HG03135 (cell line): ENCODE data around the gene CAMTA1.

Experiments
- ATAC-seq: cut with Tn5 transposase; IDR thresholded peaks from one replicate; pipeline ENCODE4 v1.9.1; 2021; ENCODE audit warnings: mild to moderate bottlenecking, moderate library complexity; ENCODE audit not compliant: unreplicated experiment

The CAMTA1 gene

DNA sequence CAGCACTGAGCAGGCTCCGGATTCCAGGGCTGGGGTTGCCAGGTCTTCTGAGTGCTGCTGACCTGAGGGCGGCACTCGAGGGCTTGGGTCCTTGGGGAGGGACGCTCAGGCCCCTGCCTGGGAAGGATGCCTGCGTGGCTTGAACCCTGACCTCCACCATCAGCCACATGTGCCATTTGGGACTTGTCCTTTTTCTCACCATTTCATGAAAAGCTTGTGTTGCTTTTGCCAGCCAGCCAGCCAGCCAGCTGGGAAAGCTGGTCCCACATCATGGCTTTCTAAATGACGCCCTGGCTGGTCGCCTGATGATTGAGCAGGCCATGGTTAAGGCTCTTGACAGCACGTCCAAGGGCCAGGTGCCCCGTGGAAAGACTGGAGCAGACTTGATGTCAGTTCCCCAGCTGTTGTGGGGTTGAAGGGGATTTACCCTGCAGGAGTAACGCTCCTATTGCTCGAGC lies 168.7 kb downstream of the CAMTA1 start:
- no peak for ATAC-seq

DNA sequence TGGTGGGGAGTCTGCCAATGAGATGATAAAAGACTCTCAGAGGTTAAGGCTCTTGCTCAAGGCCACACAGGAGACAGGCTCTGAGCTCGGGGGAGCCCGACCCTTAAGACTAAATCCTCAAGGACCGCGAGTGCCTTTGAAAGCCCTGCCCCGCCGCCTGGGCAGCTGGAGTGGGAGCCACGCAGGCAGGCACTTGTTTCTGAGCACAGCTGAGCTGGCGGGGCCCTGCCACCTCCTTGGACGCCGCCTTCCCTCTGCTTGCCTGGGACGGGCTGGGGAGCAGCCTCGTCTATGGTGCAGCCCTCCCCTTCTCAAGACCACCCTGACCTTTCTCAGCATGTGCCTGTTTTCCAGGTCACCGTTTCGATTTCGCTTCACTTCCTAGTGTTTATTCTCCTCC lies 169.3 kb downstream of the CAMTA1 start:
- no peak for ATAC-seq

DNA sequence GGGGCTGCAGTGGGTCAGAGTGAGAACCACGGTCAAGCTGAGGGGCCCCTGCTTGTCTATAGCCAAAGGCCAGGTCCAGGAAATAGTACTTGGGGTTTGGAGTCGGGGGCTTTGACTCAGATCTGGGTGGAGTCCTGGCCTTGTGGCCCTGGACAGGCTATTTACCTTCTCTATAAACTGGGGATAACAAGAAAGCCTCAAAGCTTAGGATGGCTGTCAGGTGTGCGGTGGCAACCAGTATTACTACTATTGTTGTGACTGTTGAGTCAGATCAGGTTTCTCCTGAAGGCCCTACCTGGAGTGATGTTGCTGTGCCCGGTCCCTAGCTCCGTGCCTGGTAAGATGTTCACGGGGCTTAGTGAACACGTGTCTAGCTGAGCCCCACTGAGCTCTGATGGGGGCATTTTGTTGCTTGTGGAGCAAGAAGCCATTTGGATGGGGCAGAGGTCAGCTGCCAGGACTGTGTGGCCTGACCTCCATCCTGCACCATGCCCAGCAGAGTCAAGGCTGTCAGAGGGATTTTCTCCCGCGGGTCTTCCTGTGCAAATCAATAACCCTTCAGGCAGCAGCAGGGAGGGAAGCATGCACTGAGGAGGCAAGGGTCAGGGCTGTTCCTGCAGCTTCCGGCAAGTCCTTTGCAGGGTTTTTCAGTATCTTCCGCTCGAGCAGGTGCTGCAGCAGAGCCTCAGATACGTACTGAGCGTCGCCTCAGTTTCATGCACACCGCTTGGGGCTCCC lies 170.3 kb downstream of the CAMTA1 start:
- no peak for ATAC-seq

DNA sequence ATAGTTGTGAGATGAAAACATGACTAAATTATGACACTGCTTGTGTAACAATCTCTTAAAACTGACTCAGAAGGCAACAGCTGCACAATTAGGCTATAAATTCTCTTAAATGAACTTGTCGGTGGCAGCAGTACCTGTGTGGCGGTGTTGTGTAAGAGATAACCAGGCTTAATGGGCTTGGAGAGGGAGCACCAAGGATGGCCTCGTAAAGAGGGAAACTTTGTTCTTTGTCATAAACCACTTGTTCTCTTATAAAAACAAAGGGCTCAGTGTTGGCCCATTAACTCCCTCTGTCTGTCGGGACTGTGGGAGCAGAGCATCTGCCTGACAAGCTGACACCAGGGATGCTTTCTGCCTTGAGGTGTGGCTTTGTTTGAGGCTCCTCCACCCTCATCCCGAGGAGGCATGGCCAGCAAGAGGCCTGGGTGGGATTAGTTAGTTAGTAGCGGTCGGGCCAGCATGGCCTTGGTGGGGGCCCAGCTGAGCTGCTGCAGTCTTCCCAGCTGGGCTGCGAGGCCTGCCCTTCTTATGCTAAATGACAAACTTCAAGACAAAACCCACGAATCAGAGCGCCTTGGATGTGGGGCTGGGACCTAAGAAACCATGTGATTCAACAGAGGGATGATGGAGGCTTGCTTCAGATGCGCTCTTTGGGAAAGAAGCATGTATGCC lies 171.4 kb downstream of the CAMTA1 start:
- ATAC-seq = no peak

DNA sequence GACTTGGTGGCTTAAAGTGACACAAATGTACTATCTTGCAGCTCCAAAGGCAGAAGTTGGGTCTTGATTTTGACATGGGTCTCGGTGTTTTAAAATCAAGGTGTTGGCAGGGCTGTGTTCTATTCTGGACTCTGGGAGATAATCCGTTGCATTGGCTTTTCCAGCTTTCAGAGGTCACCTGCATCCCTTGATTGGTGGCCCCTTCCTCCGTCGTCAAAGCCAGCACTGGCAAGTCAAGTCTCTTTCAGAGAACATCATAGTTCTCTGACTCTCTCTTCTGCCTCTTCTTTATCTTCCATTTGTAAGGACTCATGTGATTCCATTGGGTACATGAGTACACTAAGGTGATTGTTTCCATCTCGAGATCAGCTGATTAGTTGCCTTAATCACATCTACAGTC lies 172.1 kb downstream of the CAMTA1 start:
- ATAC-seq = no peak

DNA sequence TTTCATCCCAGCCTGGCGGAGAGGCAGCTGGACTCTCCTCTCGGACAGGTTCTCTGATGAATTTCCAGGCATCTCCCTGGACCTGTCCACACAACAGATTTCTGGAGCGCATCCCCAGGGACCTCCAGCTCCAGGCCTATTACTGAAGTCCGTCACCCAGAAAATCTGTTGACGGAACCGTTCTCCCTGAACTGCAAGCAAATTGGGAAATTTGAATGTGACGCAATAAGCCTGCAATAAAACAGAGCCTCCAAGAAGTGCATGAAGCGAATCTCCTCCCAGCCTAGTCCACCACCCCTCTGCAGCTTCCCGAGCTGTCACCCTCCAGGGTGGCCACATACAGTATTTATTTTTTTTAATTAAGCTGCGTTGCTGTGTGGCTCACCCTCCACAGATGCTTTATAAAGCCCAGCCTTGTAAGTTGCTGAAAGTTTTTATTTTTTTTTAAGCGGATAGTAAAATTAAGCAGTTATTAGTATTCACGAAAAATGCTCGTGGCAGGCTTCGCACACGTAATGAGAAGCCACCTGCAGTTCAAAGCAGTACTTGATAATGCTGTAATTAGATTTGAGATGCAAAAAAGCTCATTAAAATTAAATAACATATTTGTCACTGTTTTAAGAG lies 173.3 kb downstream of the CAMTA1 start:
- ATAC-seq = no peak

DNA sequence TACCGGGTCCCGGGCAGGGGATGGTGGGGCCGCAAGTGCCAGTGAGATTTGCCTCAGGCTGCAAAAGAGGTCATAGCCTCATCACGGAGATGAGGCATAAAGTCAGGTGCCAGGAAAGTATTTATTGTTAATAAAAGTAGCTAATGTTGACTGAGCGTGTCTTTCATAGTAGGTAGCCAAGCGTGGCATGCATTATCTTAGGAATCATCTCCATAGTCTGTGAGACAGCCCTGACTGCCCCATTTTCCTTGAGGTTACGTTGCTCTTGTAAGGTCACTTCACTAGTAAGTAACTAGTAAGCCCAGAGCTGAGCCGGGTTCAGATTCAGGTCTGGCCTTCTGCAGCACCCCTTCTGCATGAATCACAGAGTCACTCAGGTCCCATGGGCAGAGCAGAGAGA lies 174.2 kb downstream of the CAMTA1 start:
- no peak for ATAC-seq

DNA sequence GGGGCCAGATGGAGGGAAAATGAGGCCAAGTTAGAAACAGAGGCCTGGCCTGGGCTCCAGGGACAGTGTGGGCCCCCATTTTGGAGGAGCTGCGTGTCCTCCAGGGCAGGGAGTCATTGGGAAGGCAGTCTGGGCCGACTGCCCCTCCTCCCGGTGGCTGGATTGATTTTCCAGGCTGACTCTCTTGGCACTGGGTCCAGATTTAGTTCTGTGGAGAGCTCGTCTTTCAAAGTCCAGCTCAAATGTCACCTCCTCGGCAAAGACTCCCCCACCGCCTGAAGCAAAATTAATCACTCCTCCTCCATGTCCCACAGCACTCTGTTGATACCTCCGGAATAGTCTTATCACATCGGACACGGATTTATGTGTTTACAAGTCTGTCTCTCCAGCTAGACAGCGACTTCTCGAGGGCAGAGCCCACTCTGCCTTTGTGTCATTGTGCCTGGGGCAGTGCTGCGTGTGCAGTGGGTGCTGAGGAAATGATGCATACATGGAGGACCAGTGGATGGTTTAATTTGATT lies 175.1 kb downstream of the CAMTA1 start:
- ATAC-seq = no peak

DNA sequence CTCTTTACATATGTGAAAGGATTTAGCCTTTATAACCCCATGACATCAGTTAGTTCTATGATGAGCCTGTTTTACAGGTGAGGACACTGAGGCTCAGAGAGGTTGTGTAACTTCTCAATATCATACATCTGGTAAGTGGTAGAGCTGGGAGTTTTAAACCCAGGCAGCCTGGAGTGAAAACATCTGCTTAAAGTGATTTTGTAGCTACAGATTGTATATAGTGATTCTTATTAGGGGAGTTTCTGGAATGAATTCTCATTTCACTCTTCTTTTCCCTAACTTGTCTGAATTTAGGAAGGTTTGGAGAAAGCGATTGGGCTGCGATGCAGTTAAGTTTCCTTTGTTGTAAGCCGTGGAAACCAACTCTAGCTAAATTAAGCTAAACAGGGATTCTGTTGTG lies 175.6 kb downstream of the CAMTA1 start:
- ATAC-seq = no peak

DNA sequence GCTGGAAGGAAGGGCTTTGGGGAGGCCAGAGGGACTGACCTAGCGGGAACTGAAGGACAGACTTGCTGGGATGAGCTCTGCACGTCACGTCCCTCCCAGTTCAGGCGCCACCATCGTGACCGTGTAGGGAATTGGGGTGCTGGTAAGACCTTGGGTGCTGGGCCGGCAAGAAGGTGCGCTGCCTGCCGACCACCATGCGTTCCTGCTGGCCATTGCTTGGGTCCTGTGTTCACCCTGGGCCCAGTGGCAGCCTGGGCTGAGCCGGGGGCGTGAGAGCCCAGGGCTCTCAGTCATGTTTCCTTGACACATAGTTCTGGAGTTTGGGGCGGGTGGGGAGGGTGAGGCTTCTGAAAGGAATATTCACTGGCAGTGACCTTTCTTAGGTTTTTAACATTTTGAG lies 176.0 kb downstream of the CAMTA1 start:
- ATAC-seq = no peak

DNA sequence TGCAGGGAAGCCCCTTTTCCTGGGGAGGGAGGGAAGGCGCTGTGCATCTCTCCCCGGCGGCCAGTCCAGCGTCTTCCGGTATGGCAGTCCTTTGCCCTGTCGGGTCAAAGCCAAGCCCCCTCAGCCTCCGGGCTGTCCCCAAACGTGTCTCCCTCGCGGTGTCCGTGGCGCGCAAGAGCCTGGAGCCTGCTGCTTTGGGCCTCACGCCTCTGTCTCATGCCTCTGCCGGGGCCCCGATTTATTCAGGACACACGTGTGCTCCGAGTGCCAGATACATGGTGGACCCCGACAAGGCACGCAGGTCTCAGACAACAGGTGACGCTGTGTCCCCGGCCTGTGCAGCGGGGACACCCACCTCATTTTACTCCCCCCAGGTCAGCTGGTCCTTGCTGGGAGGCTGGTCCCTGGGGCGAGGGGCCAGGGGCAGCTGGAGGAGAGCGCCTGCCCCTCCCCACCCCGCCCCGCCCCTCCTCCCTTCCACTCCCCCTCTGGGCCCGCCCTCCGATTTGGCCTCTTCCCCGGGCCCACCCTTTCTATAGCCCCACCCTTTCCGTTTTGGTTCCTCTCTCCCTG lies 176.7 kb downstream of the CAMTA1 start:
- no peak for ATAC-seq

DNA sequence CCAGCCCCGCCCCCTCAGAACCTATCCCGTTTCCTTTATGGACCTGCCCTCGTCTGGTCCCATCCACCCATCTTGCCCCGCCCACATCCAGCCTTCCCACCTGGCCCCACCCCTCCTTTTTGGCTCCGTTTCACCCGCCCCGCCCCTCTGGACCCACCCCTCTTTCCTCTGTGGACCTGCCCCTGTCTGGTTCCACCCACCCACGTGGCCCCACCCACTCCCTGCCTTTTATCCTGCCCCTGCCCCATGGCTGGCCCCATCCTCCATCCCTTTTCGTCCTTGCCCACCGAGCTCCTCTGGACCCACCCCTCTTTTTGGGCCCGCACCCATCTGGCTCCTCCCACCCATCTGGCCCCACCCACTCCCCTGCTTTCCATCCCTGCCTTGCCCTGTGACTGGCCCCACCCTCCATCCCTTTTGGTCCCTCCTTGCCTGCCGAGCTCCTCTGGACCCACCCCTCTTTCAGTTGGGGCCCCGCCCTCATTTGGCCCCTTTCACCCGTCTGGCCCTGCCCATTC lies 177.3 kb downstream of the CAMTA1 start:
- ATAC-seq = no peak

DNA sequence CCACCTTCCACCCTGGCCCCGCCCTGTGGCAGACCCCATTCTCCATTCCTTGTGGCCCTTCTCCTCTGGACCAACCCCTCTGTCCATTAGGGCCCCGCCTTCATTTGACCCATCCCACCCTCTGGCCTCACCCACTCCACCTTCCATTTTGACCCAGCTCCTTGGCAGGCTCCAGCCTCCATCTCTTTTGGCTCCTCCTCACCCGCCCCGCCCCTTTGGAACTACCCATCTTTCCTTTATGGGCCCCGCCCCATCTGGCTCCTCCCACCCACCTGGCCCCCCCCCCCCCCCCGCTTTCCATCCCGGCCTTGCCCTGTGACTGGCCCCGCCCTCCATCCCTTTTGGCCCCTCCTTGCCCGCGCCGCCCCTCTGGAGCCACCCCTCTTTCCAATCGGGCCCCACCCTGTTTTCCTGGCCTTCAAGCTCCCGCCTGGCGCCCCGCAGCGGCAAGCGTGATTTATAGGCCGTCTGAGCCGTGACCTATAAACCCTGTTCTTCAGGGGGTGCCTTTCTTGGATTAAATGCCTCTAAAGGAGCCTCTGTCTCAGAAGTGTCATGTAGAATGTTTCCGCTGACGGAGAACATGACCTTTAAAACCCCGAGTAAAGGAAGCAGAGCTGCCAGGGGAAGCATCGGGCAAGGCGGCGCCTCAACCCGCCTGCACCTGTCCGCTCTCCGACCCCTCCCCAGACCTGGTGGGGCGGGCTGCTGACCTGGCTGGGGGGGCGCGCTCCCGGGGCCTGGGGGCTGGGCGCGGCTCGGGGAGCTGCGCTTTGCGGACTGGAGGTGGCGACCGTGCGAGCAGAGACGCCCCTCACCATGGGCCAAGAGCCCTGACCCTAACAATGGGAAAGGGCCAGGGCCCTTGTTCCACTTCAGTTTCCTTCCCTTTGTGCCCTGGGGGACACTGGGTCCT lies 178.0 kb downstream of the CAMTA1 start:
- ATAC-seq = no peak

DNA sequence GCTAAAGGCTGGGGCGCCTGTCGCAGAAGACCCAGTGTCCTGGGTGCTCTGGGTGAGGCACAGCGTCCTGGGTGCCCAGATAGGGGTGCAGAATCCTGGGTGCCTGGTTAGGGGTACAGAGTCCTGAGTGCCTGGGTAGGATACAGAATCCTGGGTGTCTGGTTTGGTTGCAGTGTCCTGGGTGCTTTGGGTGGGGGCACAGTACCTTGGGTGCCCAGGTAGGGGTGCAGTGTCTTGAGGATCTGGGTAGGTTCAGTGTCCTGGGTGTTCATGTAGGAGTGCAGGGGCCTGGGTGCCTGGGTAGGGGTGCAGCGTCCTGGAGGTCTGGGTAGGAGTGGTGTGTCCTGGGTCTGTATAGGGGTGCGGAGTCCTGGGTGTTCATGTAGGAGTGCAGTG lies 178.7 kb downstream of the CAMTA1 start:
- ATAC-seq = no peak

DNA sequence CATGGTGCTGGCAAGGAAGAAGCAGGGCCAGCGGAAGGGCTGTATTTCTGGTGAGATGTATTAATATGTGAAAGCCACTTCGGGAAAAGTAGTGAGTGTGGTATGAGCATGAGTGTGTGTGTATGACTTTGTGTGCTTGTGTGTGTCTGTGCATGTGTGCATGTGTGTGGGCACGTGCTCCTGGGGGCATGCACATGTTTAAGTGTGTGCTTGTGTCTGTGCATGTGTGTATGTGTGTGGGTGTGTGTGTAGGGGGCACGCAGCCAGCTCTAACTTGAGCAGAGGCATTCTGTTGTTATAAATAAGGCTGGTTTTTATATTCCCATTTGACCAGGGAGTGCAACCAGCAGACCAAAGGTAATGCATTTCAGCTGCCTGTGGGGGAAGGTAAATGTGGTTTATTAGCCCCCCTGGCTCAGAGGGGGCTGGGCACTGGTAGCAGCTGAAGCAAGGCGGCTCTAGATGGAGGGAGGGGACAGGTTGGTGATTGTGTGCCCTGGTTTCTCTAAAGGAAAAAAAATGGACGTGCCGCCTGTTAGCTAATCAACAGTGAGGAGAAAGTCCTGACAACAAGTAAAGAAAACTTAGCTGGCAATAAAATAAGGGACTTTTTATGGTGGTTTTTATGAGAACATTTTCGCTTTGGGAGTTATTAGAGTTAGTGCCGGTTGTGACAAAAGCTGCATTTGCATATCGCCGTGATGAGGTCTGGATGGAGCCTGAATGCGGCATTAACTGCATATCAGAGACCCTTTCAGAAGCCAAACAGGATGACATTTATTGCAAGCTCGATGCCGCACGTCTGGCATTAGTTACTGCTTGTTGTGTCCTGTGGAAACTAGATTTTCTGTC lies 180.1 kb downstream of the CAMTA1 start:
- ATAC-seq = no peak

DNA sequence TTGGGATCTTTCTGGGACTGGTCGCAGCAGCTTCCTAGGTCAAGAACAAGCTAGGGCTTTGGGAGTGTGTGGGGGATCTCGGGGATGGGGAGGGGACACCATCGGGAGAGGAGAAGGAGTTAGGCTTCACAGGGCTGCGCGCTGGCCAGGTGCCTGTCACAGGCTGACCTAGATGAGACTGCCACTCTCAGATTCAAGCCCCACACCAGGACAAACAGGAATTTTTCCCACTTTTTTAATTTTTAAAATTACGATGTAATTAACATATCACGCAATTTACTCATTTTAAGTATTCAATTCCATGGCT lies 180.6 kb downstream of the CAMTA1 start:
- ATAC-seq = no peak

DNA sequence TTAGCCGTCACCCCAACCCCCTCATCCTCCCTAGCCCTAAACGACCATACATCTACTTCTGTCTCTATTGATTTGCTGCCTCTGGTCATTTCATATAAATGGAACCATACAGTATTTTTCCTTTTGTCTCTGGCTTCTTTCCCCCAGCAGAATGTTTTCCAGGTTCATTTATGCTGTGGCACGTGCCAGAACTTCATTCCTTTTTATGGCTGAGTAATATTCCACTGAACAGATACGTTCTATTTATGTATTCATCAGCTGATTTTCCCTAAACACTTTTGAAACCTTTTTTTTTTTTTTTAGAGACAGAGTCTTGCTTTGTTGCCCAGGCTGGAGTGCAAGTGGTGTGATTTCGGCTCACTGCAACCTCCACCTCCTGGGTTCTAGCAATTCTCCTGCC lies 181.1 kb downstream of the CAMTA1 start:
- ATAC-seq = no peak

DNA sequence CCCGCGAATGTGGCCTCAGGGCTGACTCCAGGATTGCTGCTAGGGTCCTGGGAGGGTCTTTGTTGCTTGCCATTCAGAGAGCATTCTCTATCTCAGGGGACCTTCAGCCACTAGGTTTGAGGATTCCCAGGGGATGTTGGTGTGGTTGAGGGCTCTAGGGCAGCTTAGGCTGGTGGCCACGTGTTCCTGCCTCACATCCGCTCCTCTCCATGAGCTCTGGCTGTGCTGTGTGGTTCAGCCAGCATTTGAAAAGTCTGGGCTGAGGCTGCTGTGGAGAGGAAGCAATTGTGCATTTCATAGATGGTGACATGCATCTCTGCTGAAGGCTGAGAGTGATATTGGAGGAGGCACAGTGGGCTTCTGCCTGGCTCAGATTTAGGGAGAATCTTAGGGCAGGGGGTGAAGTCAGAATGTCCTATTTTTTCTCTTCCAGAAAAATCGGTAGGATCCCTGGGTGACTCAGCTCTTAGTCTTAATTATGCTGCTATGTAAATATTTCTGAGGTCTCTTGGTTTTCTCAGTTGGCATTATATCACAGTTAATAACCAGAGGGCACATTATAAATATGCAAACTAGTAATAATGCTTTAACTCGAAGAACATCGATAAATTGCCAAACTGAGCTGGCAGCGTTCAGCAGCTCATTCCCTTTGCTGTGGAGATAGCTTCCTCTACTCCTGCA lies 182.3 kb downstream of the CAMTA1 start:
- no peak for ATAC-seq

DNA sequence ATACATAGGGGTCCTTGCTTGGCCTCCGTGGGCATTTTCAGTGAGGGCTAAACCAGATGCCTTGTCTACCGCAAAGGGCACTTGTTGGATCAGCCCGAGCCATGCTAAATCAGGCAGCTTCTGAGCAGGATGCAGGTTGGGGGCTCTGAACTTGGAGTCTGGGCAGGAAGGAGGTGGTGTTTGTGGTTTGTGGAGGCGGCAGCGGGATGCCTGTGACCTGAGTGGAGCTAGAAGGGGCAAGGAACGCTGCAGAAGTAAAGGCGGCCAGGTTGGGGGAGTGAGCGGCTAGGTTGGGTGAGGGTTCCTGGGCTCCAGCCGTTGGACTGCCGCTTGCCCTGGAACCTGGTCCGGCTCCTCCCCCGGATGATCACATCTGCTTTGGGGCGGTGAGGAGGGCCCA lies 183.9 kb downstream of the CAMTA1 start:
- no peak for ATAC-seq
